GM18507 (cell line): ENCODE measurements around the gene CCDC102B.

Source experiments
- DNase-seq: peaks from one replicate; pipeline ENCODE4 v3.0.0; 2011; ENCODE audit warnings: low read depth; ENCODE audit not compliant: insufficient read length; ENCODE audit errors: extremely low spot score
- FAIRE-seq: peaks from 2 replicates; lab custom pipeline; 2011; peaks lifted over from hg19 to GRCh38; lab: Jason Lieb, UNC

The CCDC102B gene

GRCh38 chr18:69022426-69022825 lies 224.5 kb downstream of the CCDC102B start:
- DNase-seq (no peak), FAIRE-seq (no peak)

GRCh38 chr18:69031571-69031970 lies 233.7 kb downstream of the CCDC102B start:
- no peak for DNase-seq
- no peak for FAIRE-seq

DNA sequence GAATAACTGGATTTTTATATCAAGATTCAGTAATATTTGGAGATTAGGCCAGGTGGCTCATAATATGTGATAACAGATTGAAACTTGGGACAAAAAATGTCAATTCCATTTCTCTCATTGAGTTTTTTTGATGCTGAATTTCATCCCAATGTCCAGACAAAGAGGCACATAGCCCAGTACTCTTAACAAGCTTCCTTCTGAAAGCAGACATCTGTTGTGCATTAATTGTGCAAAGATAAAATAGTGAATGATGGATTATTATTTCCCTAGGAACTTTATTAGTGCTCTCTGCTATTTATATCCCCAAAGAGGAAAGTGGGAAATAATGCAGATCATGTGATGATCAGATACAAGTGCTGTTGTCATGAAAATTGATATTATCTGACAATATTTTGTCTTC lies 234.1 kb downstream of the CCDC102B start:
- FAIRE-seq (no peak), DNase-seq (no peak)

- no peak for DNase-seq
- no peak for FAIRE-seq
Observed at GRCh38 chr18:69035756-69036155, 237.9 kb downstream of the CCDC102B start.

DNA sequence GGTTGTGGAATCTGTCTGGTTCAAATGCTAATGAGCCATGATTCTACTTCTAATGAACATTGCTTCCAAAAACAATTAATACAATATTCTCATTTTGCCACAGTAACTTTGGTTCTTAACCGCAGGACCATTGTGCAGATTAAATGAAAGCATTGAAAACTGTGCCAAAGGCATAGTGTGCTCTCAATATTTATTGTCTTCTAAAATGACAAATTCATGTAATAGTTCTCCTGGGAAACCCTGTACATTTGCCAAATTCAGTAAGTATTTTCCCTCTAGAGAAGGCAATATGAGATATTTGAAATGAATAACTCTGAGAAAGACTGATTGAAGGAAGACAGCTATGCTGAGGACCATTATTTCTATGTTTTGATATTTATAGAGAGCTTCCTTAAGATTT lies 246.3 kb downstream of the CCDC102B start:
- DNase-seq (no peak), FAIRE-seq (no peak)

DNA sequence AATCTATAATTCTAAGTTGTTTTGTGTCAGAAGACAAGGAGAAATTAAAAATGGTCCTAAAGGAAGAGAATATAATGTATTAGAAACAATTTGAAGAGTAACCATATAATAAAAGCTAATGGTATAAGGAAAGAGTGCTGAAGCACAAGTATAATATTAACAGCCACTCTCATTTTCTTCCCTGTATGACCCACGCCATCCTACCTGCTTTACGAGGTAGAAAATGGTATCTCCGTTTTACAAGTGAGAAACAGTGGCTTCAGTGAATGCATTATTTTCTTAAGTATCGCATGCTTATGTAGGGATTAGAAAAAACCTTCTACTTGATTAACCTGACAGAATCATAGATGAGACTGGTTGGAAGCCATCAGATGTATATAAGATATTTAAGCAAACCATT lies 266.2 kb downstream of the CCDC102B start:
- no peak for FAIRE-seq
- no peak for DNase-seq

GRCh38 chr18:69067048-69067447 lies 269.2 kb downstream of the CCDC102B start:
- FAIRE-seq (no peak), DNase-seq (no peak)

GRCh38 chr18:69071680-69072079 lies 273.8 kb downstream of the CCDC102B start:
- no peak for DNase-seq
- FAIRE-seq = no peak

DNA sequence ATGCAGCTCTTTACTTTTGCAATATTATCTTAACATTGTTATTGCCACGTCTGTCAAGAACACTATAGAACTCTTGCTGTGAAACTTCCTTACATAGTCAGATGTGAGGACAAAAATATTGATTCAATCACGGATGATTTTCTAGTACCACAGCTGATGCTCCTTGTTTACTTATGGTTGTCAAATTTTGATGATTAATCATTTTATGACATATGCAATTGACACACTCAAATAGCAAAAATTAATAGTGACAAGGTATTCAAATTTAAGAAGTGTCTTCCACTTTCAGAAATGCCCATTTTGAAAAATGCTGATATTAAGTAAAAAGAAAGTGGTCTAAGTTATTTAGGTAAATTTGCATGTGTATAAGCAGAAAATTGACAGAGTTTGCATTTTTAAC lies 284.0 kb downstream of the CCDC102B start:
- DNase-seq = no peak
- no peak for FAIRE-seq

GRCh38 chr18:69082499-69082898 lies 284.6 kb downstream of the CCDC102B start:
- FAIRE-seq (no peak), DNase-seq (no peak)

- FAIRE-seq (no peak), DNase-seq (no peak)
Observed at GRCh38 chr18:69085951-69086350, 288.1 kb downstream of the CCDC102B start.

- FAIRE-seq (no peak), DNase-seq (no peak)
Observed at GRCh38 chr18:69088973-69089372, 291.1 kb downstream of the CCDC102B start.

- FAIRE-seq = no peak
- no peak for DNase-seq
Observed at GRCh38 chr18:69097349-69097748, 299.5 kb downstream of the CCDC102B start.

DNA sequence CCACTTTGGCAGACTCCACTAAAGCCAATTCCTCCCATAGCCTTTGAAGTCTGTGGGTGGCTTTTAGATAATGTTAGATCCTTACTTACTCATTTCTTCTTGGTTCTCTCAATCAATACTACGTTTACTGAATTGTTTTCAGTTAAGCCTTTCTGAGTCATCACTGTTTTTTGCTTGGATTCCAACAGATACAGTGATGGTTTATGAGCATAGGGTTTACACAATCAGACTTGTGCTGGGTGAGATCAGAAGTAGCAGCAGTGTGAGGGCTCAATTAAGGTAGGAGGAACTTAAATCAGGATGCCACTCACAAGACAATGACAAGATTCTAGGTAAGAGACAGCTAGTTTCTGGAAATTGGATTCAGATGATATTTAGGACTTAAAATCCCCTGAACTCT lies 305.1 kb downstream of the CCDC102B start:
- DNase-seq = no peak
- no peak for FAIRE-seq
